Breast epithelium (tissue), 4 donors: ENCODE results near the gene VGLL4. TPM values are rescaled to one million over a fixed set of nuclear protein-coding genes. Genes with fewer than 3 reads are reported as not detected.

Experiments used
- DNase-seq, 2 donors: peaks; one replicate each; pipeline ENCODE4 v3.0.0-alpha.2; 2019; ENCODE audit warnings: low spot score in 2 of 2
- H3K27ac ChIP-seq, 2 donors: fragments of 200-600 bp; sonication (generic) in 1 of 2; one replicate each; pipeline ENCODE4 v1.5.1; 2016 to 2019; ENCODE audit warnings: mild to moderate bottlenecking in 1 of 2
- H3K27me3 ChIP-seq, 2 donors: fragments of 200-600 bp; sonication (generic) in 1 of 2; one replicate each; pipeline versions ENCODE4 v1.5.1 to v1.6.0; 2017 to 2019; ENCODE audit warnings: control low read depth in 1 of 2, mild to moderate bottlenecking in 1 of 2
- H3K36me3 ChIP-seq: fragments of 200-600 bp; one replicate; pipeline ENCODE4 v1.5.1; 2019
- H3K4me1 ChIP-seq, 2 donors: fragments of 200-600 bp; sonication (generic); one replicate each; pipeline ENCODE4 v1.5.1; 2016 to 2019; ENCODE audit warnings: control low read depth in 1 of 2
- H3K4me3 ChIP-seq, 3 donors: fragments of 200-600 bp; sonication (generic); 1 replicate in 2 of 3; 2 replicates in 1 of 3; pipeline ENCODE4 v1.5.1; 2016 to 2019; ENCODE audit warnings: mild to moderate bottlenecking in 3 of 3, moderate library complexity in 2 of 3
- H3K9me3 ChIP-seq, 2 donors: fragments of 200-600 bp; sonication (generic) in 1 of 2; one replicate each; pipeline ENCODE4 v1.5.1; 2016 to 2019; ENCODE audit warnings: control low read depth in 1 of 2
- CTCF ChIP-seq, 3 donors: fragments of 450-650 bp; IDR thresholded peaks; one replicate each; pipeline ENCODE4 v1.5.1; 2016 to 2017; ENCODE audit warnings: antibody characterized with exemption in 3 of 3, mild to moderate bottlenecking in 3 of 3, moderate library complexity in 3 of 3
- POLR2A ChIP-seq: fragments of 450-650 bp; IDR thresholded peaks from one replicate; pipeline ENCODE4 v1.6.1; 2016; ENCODE audit warnings: antibody characterized with exemption, mild to moderate bottlenecking, moderate library complexity
- POLR2AphosphoS5 ChIP-seq, 3 donors: sonication (generic); formaldehyde crosslinking; IDR thresholded peaks; one replicate each; pipeline ENCODE4 v1.6.1; 2017; ENCODE audit warnings: antibody characterized with exemption in 3 of 3
- intact Hi-C: fragments of 100-400 bp; cut with DNase I; formaldehyde crosslinking; loops from one replicate; pipeline ENCODE4 v1.15.1; 2023; ENCODE audit warnings: low total_unique reads
- total RNA-seq, 3 donors: library from RNA; depleted of rRNA; stranded (reverse); fragments of >200 nt; gene quantifications; one replicate each; pipeline ENCODE4 v1.1.0, GENCODE V29; 2016

VGLL4 gene
- total RNA-seq, 3 donors from 2014 or later = 48.0 to 90.0 (median 68.5) TPM

DNA sequence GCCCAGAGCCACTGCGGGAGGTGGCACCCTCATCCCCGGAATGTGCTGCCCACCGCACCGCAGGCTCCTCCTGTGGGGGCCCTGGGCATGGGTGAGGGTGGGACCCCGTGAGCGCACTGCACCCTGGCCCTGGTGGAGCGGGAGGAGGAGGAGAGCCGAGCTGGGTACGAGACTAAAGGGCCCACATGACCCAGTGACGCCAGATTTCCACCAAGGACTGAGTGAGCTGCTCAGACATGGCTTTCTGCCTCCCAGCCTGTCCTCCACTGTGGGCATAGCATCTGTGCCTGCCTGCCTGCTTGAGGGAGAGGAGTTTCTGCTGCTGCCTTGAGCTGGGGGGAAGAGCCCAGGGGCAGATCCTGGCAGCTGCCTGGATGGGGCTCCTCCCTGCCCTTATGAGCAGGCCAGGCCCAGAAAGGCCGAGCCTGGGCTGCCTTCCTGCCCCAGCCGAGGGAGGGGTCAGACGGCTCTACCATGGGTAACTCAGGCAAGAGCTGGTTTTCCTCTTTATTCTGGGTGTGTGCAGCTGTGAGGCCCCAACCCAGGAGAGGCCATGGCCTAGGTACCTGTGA, 88.4 kb downstream of the VGLL4 start:
- intact Hi-C loops = no loop called here

GRCh38 chr3:11554666-11555065, 89.0 kb downstream of the VGLL4 start:
- no peak overlapping the region for H3K4me3 ChIP-seq
- no peaks in the 10 kb centered on the region for H3K27me3 ChIP-seq
- peaks cover 3 to 6% of the 10 kb centered on the region in 2 donors for H3K4me1 ChIP-seq
- no peaks in the 10 kb centered on the region for H3K36me3 ChIP-seq
- DNase-seq = no peak
- TF ChIP-seq CTCF (IDR thresholded peaks at IDR 0.05) = no peak
- TF ChIP-seq POLR2A = no peak
- no peak for TF ChIP-seq POLR2AphosphoS5 (IDR thresholded peaks at IDR 0.05)
- intact Hi-C loops = no loop called here
- H3K9me3 ChIP-seq = no peaks in the 10 kb centered on the region
- peak overlapping the region in 1 of 2 donors; percentile 82 for H3K27ac ChIP-seq

More for the DNA sequence above, 88.4 kb downstream of the VGLL4 start:
- Histone ChIP-seq H3K9me3 (no peaks in the 10 kb centered on the region), H3K4me3 (no peak overlapping the region), H3K27me3 (no peaks in the 10 kb centered on the region), H3K36me3 (no peaks in the 10 kb centered on the region), H3K27ac (peak overlapping the region; percentile 46 to 82), H3K4me1 (peaks cover 3 to 6% of the 10 kb centered on the region in 2 donors)
- TF ChIP-seq CTCF (IDR thresholded peaks at IDR 0.05) (no peak), POLR2A (no peak), POLR2AphosphoS5 (IDR thresholded peaks at IDR 0.05) (no peak)
- DNase-seq = peak in 1 of 2 donors; percentile 38

DNA sequence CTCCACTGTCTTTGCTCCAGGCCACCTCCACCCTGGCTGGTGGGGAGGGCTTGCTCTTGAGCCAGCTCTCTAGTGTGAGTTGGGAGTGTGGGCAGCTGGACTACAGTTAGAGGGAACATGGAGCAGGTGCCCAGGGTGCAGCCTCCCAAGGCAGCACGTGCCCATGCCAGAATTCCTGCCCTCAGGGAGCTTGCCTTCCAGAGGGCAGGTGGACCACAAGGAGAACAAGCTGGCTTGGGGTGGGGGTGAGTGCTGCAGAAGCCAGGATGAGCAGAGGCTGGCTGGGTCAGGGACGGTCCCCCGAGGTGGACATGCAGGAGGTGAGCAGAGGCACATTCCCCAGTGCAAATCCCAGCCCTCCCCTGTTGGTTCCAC, 89.5 kb downstream of the VGLL4 start:
- TF ChIP-seq POLR2AphosphoS5 (IDR thresholded peaks at IDR 0.05) (no peak), CTCF (IDR thresholded peaks at IDR 0.05) (no peak), POLR2A (no peak)
- Histone ChIP-seq H3K27ac (peak overlapping the region; percentile 64 to 82), H3K4me3 (no peak overlapping the region), H3K9me3 (no peaks in the 10 kb centered on the region), H3K27me3 (no peaks in the 10 kb centered on the region), H3K36me3 (no peaks in the 10 kb centered on the region), H3K4me1 (peaks cover 3 to 6% of the 10 kb centered on the region in 2 donors)
- DNase-seq = no peak
- intact Hi-C loops = no loop called here

- no peak overlapping the region for H3K4me3 ChIP-seq
- H3K27ac ChIP-seq = peak overlapping the region; percentile 64 to 82
- no peak for TF ChIP-seq POLR2A
- TF ChIP-seq POLR2AphosphoS5 (IDR thresholded peaks at IDR 0.05) = peak in 2 of 3 donors; percentile 16 to 60
- no peak for TF ChIP-seq CTCF (IDR thresholded peaks at IDR 0.05)
- peaks cover 3 to 6% of the 10 kb centered on the region in 2 donors for H3K4me1 ChIP-seq
- no peaks in the 10 kb centered on the region for H3K27me3 ChIP-seq
- no peak for DNase-seq
- H3K9me3 ChIP-seq = no peaks in the 10 kb centered on the region
- intact Hi-C loops = no loop called here
- H3K36me3 ChIP-seq = no peaks in the 10 kb centered on the region
Measured at GRCh38 chr3:11553436-11554235, 90.1 kb downstream of the VGLL4 start.
